ENCODE data around the gene SPAG16.

Gene SPAG16

GRCh38 chr2:213284105-213285090 is at the start of gene SPAG16:
Gene SPAG16 (plus strand): TSS chr2:213284464.
- DNase-seq: peak; percentile 98

- no peak for DNase-seq
These were observed 49.6 kb upstream of the SPAG16 start for GRCh38 chr2:213234641-213235040.

- no peak for DNase-seq
These were observed 48.5 kb upstream of the SPAG16 start for GRCh38 chr2:213235741-213236140.

GRCh38 chr2:213237251-213237650 is 47.0 kb upstream of the SPAG16 start:
- DNase-seq: no peak

GRCh38 chr2:213237787-213238186 is 46.5 kb upstream of the SPAG16 start:
- no peak for DNase-seq

- no peak for DNase-seq
These were observed 45.3 kb upstream of the SPAG16 start for GRCh38 chr2:213238753-213239495.

- DNase-seq: no peak
These were observed 42.4 kb upstream of the SPAG16 start for GRCh38 chr2:213241817-213242216.

- DNase-seq: no peak
These were observed 41.6 kb upstream of the SPAG16 start for GRCh38 chr2:213242653-213243052.

GRCh38 chr2:213243189-213244044 is 40.8 kb upstream of the SPAG16 start:
- DNase-seq: no peak

GRCh38 chr2:213246497-213247281 is 37.6 kb upstream of the SPAG16 start:
- DNase-seq: peak; percentile 79

- no peak for DNase-seq
These were observed 36.7 kb upstream of the SPAG16 start for GRCh38 chr2:213247566-213247965.

GRCh38 chr2:213248637-213249036 is 35.6 kb upstream of the SPAG16 start:
- DNase-seq: no peak

GRCh38 chr2:213249502-213249901 is 34.8 kb upstream of the SPAG16 start:
- no peak for DNase-seq

GRCh38 chr2:213251618-213252017 is 32.6 kb upstream of the SPAG16 start:
- DNase-seq: peak; percentile 83

- DNase-seq: no peak
These were observed 32.1 kb upstream of the SPAG16 start for GRCh38 chr2:213252206-213252605.

- no peak for DNase-seq
These were observed 31.1 kb upstream of the SPAG16 start for GRCh38 chr2:213253162-213253561.

- DNase-seq: peak; percentile 66
These were observed 25.0 kb upstream of the SPAG16 start for GRCh38 chr2:213259266-213259665.

GRCh38 chr2:213261237-213261636 is 23.0 kb upstream of the SPAG16 start:
- DNase-seq: no peak

GRCh38 chr2:213261715-213262114 is 22.5 kb upstream of the SPAG16 start:
- DNase-seq: no peak

GRCh38 chr2:213265679-213266078 is 18.6 kb upstream of the SPAG16 start:
- no peak for DNase-seq

- no peak for DNase-seq
These were observed 17.8 kb upstream of the SPAG16 start for GRCh38 chr2:213266421-213266820.

GRCh38 chr2:213271947-213272346 is 12.3 kb upstream of the SPAG16 start:
- no peak for DNase-seq
